NCI-H82 (cell line): ENCODE data around the gene SLAIN1.

ENCODE experiments used
- DNase-seq: peaks from one replicate; lab custom pipeline; 2025; lab: John Stamatoyannopoulos, UW

Gene SLAIN1

GRCh38 chr13:77751513-77752456 is 54.3 kb downstream of the SLAIN1 start:
- peak; percentile 89 for DNase-seq

GRCh38 chr13:77752512-77753069 is 55.1 kb downstream of the SLAIN1 start:
- peak; percentile 97 for DNase-seq

- DNase-seq, result no peak
Measured at GRCh38 chr13:77760893-77761292, 63.4 kb downstream of the SLAIN1 start.

- no peak for DNase-seq
Measured at GRCh38 chr13:77767413-77767812, 69.9 kb downstream of the SLAIN1 start.

GRCh38 chr13:77774181-77774580 is 76.7 kb downstream of the SLAIN1 start:
- no peak for DNase-seq

GRCh38 chr13:77776704-77777103 is 79.2 kb downstream of the SLAIN1 start:
- DNase-seq, result no peak

GRCh38 chr13:77779552-77780272 is 82.2 kb downstream of the SLAIN1 start:
- DNase-seq, result peak; percentile 81

- peak; percentile 69 for DNase-seq
Measured at GRCh38 chr13:77781808-77782207, 84.3 kb downstream of the SLAIN1 start.

- DNase-seq, result no peak
Measured at GRCh38 chr13:77784515-77784914, 87.0 kb downstream of the SLAIN1 start.

GRCh38 chr13:77786695-77787287 is 89.3 kb downstream of the SLAIN1 start:
- DNase-seq, result no peak

GRCh38 chr13:77789376-77789775 is 91.9 kb downstream of the SLAIN1 start:
- DNase-seq, result no peak

GRCh38 chr13:77800219-77800618 is 102.7 kb downstream of the SLAIN1 start:
- DNase-seq, result no peak

GRCh38 chr13:77806518-77806917 is 109.0 kb downstream of the SLAIN1 start:
- DNase-seq, result no peak

GRCh38 chr13:77807431-77808135 is 110.1 kb downstream of the SLAIN1 start:
- DNase-seq, result no peak

GRCh38 chr13:77810430-77810829 is 112.9 kb downstream of the SLAIN1 start:
- peak; percentile 75 for DNase-seq

GRCh38 chr13:77810878-77811277 is 113.4 kb downstream of the SLAIN1 start:
- no peak for DNase-seq

- DNase-seq, result no peak
Measured at GRCh38 chr13:77811381-77811780, 113.9 kb downstream of the SLAIN1 start.

GRCh38 chr13:77811981-77812380 is 114.5 kb downstream of the SLAIN1 start:
- no peak for DNase-seq
